GM21447 (cell line): ENCODE data around the gene GRIK4.
"Not testable (repeated sequence)": the region's sequence is repeated elsewhere in the genome, so short reads cannot be mapped to it uniquely, and the experiment has no call there.

Experiments used
- ATAC-seq: cut with Tn5 transposase; IDR thresholded peaks from one replicate; pipeline ENCODE4 v1.9.1; 2021; ENCODE audit not compliant: unreplicated experiment

Gene GRIK4

GRCh38 chr11:120598517-120599257, 87.1 kb downstream of the GRIK4 start:
- no peak for ATAC-seq

GRCh38 chr11:120599816-120600420, 88.4 kb downstream of the GRIK4 start:
- ATAC-seq, result no peak

GRCh38 chr11:120601536-120601935, 90.0 kb downstream of the GRIK4 start:
- no peak for ATAC-seq

GRCh38 chr11:120603071-120603470, 91.5 kb downstream of the GRIK4 start:
- no peak for ATAC-seq

- no peak for ATAC-seq
Observed at GRCh38 chr11:120605469-120605868, 93.9 kb downstream of the GRIK4 start.

GRCh38 chr11:120606211-120607010, 94.9 kb downstream of the GRIK4 start:
- ATAC-seq, result no peak

GRCh38 chr11:120608061-120608460, 96.5 kb downstream of the GRIK4 start:
- no peak for ATAC-seq

- ATAC-seq, result no peak
Observed at GRCh38 chr11:120608760-120609211, 97.2 kb downstream of the GRIK4 start.

- ATAC-seq, result no peak
Observed at GRCh38 chr11:120610111-120610510, 98.6 kb downstream of the GRIK4 start.

- no peak for ATAC-seq
Observed at GRCh38 chr11:120611581-120611980, 100.0 kb downstream of the GRIK4 start.

- peak; percentile 82 for ATAC-seq
Observed at GRCh38 chr11:120612513-120613263, 101.1 kb downstream of the GRIK4 start.

GRCh38 chr11:120613264-120614226, 102.0 kb downstream of the GRIK4 start:
- peak; percentile 72 for ATAC-seq

GRCh38 chr11:120615391-120615790, 103.8 kb downstream of the GRIK4 start:
- no peak for ATAC-seq

GRCh38 chr11:120618399-120618798, 106.9 kb downstream of the GRIK4 start:
- no peak for ATAC-seq

GRCh38 chr11:120622189-120622875, 110.8 kb downstream of the GRIK4 start:
- ATAC-seq, result peak; percentile 64

GRCh38 chr11:120624992-120625391, 113.4 kb downstream of the GRIK4 start:
- ATAC-seq, result not testable (repeated sequence)

GRCh38 chr11:120625565-120625964, 114.0 kb downstream of the GRIK4 start:
- no peak for ATAC-seq

GRCh38 chr11:120626791-120627190, 115.2 kb downstream of the GRIK4 start:
- ATAC-seq, result no peak
